Pancreas (tissue), 10 donors: ENCODE data around the gene UBE2S. TPM values are rescaled to one million over a fixed set of nuclear protein-coding genes. Genes with fewer than 3 reads are reported as not detected.

Experiments used
- ATAC-seq, 4 donors: fragments of 200-7000 bp; cut with Tn5 transposase; one replicate each; pipeline versions ENCODE4 v1.8.0 to v1.9.1; 2020; ENCODE audit warnings: mild to moderate bottlenecking in 4 of 4, moderate library complexity in 4 of 4
- DNase-seq, 6 donors: peaks; one replicate each; pipeline ENCODE4 v3.0.0-alpha.2; 2020
- FAIRE-seq: peaks from 2 replicates; lab custom pipeline; 2012; peaks lifted over from hg19 to GRCh38; lab: Jason Lieb, UNC
- H3K27ac ChIP-seq, 4 donors: fragments of 200-600 bp; sonication (generic); 1 replicate in 3 of 4; 2 replicates in 1 of 4; pipeline versions ENCODE4 v1.5.0 to v1.8.0; 2020
- H3K27me3 ChIP-seq, 4 donors: fragments of 200-600 bp; one replicate each; pipeline ENCODE4 v1.8.0; 2021
- H3K36me3 ChIP-seq, 3 donors: fragments of 200-600 bp; sonication (generic) in 1 of 3; one replicate each; pipeline versions ENCODE4 v1.5.0 to v1.8.0; 2020 to 2021
- H3K4me1 ChIP-seq, 3 donors: fragments of 200-600 bp; one replicate each; pipeline ENCODE4 v1.8.0; 2021
- H3K4me3 ChIP-seq, 4 donors: fragments of 200-600 bp; sonication (generic) in 2 of 4; one replicate each; pipeline versions ENCODE4 v1.5.0 to v1.8.0; 2020 to 2021
- H3K9me3 ChIP-seq, 4 donors: fragments of 200-600 bp; one replicate each; pipeline ENCODE4 v1.8.0; 2021
- WGBS, 2 donors: extraction: QIAGEN DNeasy Blood & Tissue Kit; methylation state at CpG; one replicate each; pipeline ENCODE4 v1.1.7; 2013; 5-methylcytosine and 5-hydroxymethylcytosine counted together
- intact Hi-C, 3 donors: fragments of 100-400 bp; cut with DNase I; formaldehyde crosslinking; loops; one replicate each; pipeline versions ENCODE4 v1.11.1 to v1.14.2; 2022
- polyA plus RNA-seq, 2 donors: library from polyadenylated mRNA; stranded (reverse); fragments of 200-250 nt; gene quantifications; one replicate each; pipeline ENCODE4 v1.2.3, GENCODE V29; 2013
- total RNA-seq, 6 donors: library from RNA; stranded (reverse); fragmentation: NEBNext Ultra II Directional in 4 of 6; extraction: Animal tissue kit (Norgen Biotek cat#: 25700) in 4 of 6; gene quantifications; one replicate each; pipeline versions ENCODE4 v1.2.1 to v1.2.4, GENCODE V29; 2021 to 2023
- TF ChIP-seq, protein P1 (sequence below), 4 donors: fragments of 200-600 bp; sonication (generic) in 3 of 4; IDR thresholded peaks; one replicate each; pipeline versions ENCODE4 v1.5.0 to v1.8.0; 2021; ENCODE audit warnings: antibody characterized with exemption in 4 of 4
- donor health status: healthy with polysubstance abuse.
- donor health status: DM: no; HTN: no; CAD: no; lungs with moderate emphysema.
- donor health status: DM: no; HTN: no; CAD: no.
- donor health status: control.
- donor health status: control.
- donor health status: Bipolar disorder and iron deficiency.
- donor health status: DM: yes; HTN: yes; CAD: no.
- donor health status: DM: no; HTN: no; CAD: no.
- donor health status: DM: no; HTN: no; CAD: no.
- donor health status: DM: yes; HTN: yes; CAD: no.

The UBE2S gene
- total and polyA plus RNA-seq, 8 donors = 2.0 to 7.3 (median 4.4) TPM

GRCh38 chr19:55384131-55384919 lies 23.3 kb downstream of the UBE2S start, which contains the start of gene TMEM238:
Gene TMEM238 (minus strand): TSS chr19:55384292. CDS start chr19:55384259, 33 bp downstream.
- Histone ChIP-seq H3K9me3 (no peaks in the 10 kb centered on the region), H3K27ac (peak within 1 kb of the TSS; percentile 74 to 97 (median 90)), H3K4me1 (peaks cover 10 to 28% (median 17%) of the 10 kb centered on the region in 3 donors), H3K4me3 (peak within 1 kb of the TSS; percentile 28 to 92 (median 54)), H3K27me3 (no peaks in the 10 kb centered on the region), H3K36me3 (peaks cover 0 to 12% (median 11%) of the 10 kb centered on the region in 3 donors)
- FAIRE-seq = no peak
- peak; percentile 70 to 92 (median 80) for DNase-seq
- TF ChIP-seq, protein P1, sequence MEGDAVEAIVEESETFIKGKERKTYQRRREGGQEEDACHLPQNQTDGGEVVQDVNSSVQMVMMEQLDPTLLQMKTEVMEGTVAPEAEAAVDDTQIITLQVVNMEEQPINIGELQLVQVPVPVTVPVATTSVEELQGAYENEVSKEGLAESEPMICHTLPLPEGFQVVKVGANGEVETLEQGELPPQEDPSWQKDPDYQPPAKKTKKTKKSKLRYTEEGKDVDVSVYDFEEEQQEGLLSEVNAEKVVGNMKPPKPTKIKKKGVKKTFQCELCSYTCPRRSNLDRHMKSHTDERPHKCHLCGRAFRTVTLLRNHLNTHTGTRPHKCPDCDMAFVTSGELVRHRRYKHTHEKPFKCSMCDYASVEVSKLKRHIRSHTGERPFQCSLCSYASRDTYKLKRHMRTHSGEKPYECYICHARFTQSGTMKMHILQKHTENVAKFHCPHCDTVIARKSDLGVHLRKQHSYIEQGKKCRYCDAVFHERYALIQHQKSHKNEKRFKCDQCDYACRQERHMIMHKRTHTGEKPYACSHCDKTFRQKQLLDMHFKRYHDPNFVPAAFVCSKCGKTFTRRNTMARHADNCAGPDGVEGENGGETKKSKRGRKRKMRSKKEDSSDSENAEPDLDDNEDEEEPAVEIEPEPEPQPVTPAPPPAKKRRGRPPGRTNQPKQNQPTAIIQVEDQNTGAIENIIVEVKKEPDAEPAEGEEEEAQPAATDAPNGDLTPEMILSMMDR (IDR thresholded peaks at IDR 0.05) = no peak
- 10 to 19% methylated on average over 43 to 72 of the region's 72 CpGs for WGBS, 2 donors
- ATAC-seq = peak; percentile 31 to 53 (median 42)
- intact Hi-C loops = loop anchor here in 1 of 3 donors (10.0 kb wide), 1 partner anchor 90 kb away; no protein-coding TSS in a partner anchor

- intact Hi-C loops = loop anchor here in 1 of 3 donors (10.0 kb wide), 1 partner anchor 89 kb away; no protein-coding TSS in a partner anchor
- Histone ChIP-seq H3K4me1 (peaks cover 10 to 28% (median 15%) of the 10 kb centered on the region in 3 donors), H3K36me3 (peaks cover 0 to 10% (median 9%) of the 10 kb centered on the region in 3 donors), H3K27me3 (no peaks in the 10 kb centered on the region), H3K4me3 (peak overlapping the region; percentile 28 to 92 (median 54)), H3K9me3 (no peaks in the 10 kb centered on the region), H3K27ac (peak overlapping the region; percentile 74 to 97 (median 90))
- 4% methylated on average over 85 to 88 of the region's 88 CpGs for WGBS, 2 donors
- TF ChIP-seq, protein P1 (IDR thresholded peaks at IDR 0.05) = no peak
- DNase-seq = peak in 5 of 6 donors; percentile 46 to 88 (median 71)
- ATAC-seq = peak in 2 of 4 donors; percentile 2 to 22
- no peak for FAIRE-seq
Measured at GRCh38 chr19:55383279-55384130, 24.1 kb downstream of the UBE2S start.

DNA sequence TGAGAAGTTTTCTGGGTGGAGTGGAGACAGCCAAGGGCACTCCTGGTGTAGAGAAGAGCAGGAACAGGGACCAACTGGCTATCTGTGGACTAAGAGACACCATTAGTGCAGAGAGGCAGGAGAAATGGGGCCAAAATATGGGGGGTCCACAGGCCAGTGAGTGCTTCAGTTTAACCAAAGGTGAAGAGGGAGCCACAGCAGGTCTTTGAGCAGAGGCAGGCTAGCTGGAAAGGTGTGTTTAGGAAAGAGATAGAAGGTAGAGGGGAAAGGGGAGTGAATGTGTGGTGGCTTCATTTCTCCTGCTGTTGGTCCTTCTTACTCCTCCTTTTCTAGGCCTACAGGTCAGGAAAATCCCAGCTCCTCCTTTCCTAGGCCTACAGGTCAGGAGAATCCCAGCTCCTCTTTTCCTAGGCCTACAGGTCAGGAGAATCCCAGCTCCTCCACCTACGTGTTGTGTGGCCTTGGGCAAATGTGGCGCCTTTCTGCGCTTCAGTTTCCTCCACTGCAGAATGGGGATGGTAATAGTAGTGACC lies 25.0 kb downstream of the UBE2S start:
- no peak overlapping the region for H3K27ac ChIP-seq
- no peak for DNase-seq
- FAIRE-seq = no peak
- H3K36me3 ChIP-seq = peaks cover 0 to 2% (median under 1%) of the 10 kb centered on the region in 3 donors
- ATAC-seq = no peak
- 91 to 94% methylated on average over 3 of the region's 3 CpGs for WGBS, 2 donors
- no peaks in the 10 kb centered on the region for H3K9me3 ChIP-seq
- intact Hi-C loops = loop anchor here in 1 of 3 donors (10.0 kb wide), 1 partner anchor 88 kb away; no protein-coding TSS in a partner anchor
- no peak overlapping the region for H3K4me3 ChIP-seq
- TF ChIP-seq, protein P1 (IDR thresholded peaks at IDR 0.05) = no peak
- H3K27me3 ChIP-seq = no peaks in the 10 kb centered on the region
- peaks cover 6 to 19% (median 7%) of the 10 kb centered on the region in 3 donors for H3K4me1 ChIP-seq

- Histone ChIP-seq H3K9me3 (no peaks in the 10 kb centered on the region), H3K36me3 (no peaks in the 10 kb centered on the region), H3K27me3 (no peaks in the 10 kb centered on the region), H3K4me1 (peaks cover 0 to 13% (median 3%) of the 10 kb centered on the region in 3 donors), H3K4me3 (no peak overlapping the region), H3K27ac (no peak overlapping the region)
- WGBS, 2 donors = 97% methylated on average over 5 of the region's 5 CpGs
- DNase-seq (no peak), ATAC-seq (no peak), FAIRE-seq (no peak)
- intact Hi-C loops = loop anchor here in 1 of 3 donors (10.0 kb wide), 1 partner anchor 87 kb away; no protein-coding TSS in a partner anchor
- TF ChIP-seq, protein P1 (IDR thresholded peaks at IDR 0.05) = no peak
Measured at GRCh38 chr19:55382013-55382412, 25.6 kb downstream of the UBE2S start.
